ENCODE data around the gene PPFIA2. TPM values are rescaled to one million over a fixed set of nuclear protein-coding genes. Genes with fewer than 3 reads are reported as not detected.

Gene PPFIA2
- total RNA-seq, 1 donor, result 4.9 TPM

DNA sequence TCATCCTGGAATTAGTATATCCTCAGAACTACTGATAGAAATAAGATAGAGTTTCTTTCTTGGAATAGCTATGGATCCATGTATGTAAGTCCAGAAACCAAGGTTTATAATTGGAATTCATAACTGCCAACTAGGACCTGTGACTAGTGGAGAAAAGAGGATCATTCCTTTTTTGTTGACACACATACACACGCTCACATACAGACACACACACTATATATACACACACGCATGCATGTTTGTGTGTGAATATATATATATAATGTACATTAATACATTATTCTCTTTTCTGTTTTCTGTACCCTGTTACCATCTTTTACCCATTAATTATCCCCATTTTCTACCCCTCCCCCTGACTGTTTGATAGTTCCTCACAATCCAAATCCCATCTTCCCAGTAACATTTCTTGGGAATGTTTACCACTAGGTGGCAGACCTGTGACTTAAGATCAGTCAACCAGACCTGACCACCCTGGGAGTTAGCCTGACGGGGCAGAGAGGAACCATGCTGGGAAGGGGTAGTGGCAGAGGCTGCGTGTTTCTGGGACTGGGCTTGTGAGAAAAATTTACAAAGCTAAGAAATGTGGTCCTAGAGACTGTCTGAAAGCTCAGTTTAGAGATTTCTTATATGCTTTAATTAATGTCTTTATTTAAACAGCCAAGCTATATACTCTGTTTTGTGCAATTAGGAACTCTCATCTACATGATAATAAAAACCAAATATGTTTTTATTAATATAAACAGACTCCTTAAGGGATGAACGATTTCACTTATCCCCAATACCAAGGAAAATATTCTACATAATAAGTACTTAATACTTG, 308.0 kb downstream of the PPFIA2 start:
- H3K4me3 ChIP-seq (ENCODE audit: low read depth, low read length), result no peak overlapping the region
- TF ChIP-seq, protein P1, sequence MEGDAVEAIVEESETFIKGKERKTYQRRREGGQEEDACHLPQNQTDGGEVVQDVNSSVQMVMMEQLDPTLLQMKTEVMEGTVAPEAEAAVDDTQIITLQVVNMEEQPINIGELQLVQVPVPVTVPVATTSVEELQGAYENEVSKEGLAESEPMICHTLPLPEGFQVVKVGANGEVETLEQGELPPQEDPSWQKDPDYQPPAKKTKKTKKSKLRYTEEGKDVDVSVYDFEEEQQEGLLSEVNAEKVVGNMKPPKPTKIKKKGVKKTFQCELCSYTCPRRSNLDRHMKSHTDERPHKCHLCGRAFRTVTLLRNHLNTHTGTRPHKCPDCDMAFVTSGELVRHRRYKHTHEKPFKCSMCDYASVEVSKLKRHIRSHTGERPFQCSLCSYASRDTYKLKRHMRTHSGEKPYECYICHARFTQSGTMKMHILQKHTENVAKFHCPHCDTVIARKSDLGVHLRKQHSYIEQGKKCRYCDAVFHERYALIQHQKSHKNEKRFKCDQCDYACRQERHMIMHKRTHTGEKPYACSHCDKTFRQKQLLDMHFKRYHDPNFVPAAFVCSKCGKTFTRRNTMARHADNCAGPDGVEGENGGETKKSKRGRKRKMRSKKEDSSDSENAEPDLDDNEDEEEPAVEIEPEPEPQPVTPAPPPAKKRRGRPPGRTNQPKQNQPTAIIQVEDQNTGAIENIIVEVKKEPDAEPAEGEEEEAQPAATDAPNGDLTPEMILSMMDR (IDR thresholded peaks at IDR 0.05; ENCODE audit: insufficient read depth, low read length), result peak; percentile 61
- DNase-seq (ENCODE audit: low read depth), result peak; percentile 72

DNA sequence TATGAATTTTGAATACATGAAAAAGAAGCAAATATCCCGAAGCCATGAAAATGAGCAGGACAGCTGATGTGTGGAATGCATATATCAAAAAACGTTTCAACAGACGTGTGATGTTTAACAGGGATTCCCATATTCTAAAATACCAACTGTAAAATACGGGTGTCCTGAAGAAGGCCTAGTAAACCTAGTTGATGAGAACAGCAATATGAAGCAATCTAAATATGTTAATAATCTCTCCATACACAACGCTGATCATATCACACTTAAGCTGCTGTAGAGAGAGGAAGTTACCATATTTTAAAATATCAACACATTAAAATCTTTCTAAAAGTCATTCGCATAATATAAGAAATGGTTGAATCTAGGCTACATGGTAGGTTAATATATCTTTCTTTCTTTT, 317.5 kb downstream of the PPFIA2 start:
- no peak overlapping the region for H3K4me3 ChIP-seq (ENCODE audit: low read depth, low read length)
- TF ChIP-seq, protein P1 (IDR thresholded peaks at IDR 0.05; ENCODE audit: insufficient read depth, low read length), result no peak
- DNase-seq (ENCODE audit: low read depth), result no peak

DNA sequence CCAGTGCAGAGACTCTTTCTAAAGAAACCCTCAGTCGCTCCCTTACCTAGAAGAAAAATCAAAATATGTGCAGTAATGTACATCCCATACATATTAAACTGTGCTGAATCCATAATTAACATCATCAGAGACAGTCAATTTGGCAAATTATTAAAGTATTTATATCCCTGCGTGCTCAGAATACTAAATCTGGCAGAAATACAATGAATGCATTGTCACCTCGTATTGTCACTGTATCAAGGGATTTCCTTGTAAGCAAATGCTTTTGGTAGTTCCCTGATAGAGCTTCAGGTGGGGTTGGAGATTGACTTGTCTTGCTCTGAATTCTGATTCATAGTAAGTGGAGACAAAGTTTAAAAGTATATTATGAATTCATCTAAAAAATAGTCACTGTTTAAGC, 319.1 kb downstream of the PPFIA2 start:
- no peak for DNase-seq (ENCODE audit: low read depth)
- TF ChIP-seq, protein P1 (IDR thresholded peaks at IDR 0.05; ENCODE audit: insufficient read depth, low read length), result no peak
- no peak overlapping the region for H3K4me3 ChIP-seq (ENCODE audit: low read depth, low read length)

DNA sequence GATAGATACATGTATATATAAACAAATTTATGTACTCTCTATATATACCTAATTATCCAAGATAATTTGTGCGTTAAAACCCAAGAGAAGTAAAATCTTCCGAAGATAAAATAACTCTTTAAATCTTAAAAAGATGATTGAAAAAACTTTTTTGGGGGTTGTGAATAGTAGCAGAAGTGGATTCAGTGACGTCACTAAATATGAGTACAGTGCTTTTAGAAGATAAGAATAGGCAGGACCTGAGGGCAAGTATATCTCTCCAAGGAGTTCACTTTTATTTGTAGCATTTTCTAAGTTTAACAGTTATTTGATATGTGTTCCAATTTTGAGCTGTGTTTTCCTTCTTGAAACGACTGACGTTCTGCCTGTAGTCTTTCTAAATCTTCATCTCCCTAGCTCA, 319.8 kb downstream of the PPFIA2 start:
- DNase-seq (ENCODE audit: low read depth), result no peak
- TF ChIP-seq, protein P1 (IDR thresholded peaks at IDR 0.05; ENCODE audit: insufficient read depth, low read length), result no peak
- H3K4me3 ChIP-seq (ENCODE audit: low read depth, low read length), result no peak overlapping the region

DNA sequence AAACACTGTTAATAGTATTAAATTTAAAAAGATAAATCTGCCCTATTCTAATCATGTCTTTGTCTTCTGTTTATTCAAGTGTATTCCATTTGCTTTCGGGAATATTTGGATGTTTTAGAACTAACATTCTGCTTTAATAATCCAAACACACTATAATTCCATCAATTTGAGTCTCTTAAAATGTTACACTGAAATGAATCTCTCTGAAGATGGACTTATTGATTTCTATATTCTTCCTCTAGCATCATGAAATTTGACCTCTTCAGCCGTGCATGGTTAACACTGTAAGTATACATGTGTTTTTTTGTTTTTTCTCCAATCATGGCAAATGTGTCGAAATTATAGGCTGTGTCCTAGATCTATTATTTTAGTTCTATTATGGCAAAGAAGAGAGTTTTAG, 342.1 kb downstream of the PPFIA2 start:
- TF ChIP-seq, protein P1 (IDR thresholded peaks at IDR 0.05; ENCODE audit: insufficient read depth, low read length), result no peak

DNA sequence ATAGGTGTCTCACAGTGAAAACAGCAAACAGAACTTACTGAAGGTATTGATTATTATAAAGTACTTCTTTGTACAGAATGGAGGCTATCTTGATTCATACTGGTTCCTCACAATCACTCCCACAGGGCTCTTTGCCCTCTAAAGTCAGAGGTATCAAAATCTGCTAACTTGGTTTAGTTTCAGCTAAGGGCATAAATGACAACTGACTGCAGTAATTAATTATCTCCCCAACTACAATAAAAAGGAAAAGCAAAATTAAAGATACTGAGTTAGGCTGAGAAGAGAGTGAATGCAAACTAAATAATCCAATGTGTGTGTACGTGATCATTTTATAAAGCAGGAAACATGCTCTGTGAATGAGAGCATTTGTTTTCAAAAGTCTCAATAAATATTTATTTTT, 342.6 kb downstream of the PPFIA2 start:
- TF ChIP-seq, protein P1 (IDR thresholded peaks at IDR 0.05; ENCODE audit: insufficient read depth, low read length), result no peak
- H3K4me3 ChIP-seq (ENCODE audit: low read depth, low read length), result no peak overlapping the region
- no peak for DNase-seq (ENCODE audit: low read depth)

More for the DNA sequence above, 342.1 kb downstream of the PPFIA2 start:
- no peak overlapping the region for H3K4me3 ChIP-seq (ENCODE audit: low read depth, low read length)
- DNase-seq (ENCODE audit: low read depth), result no peak

Data from fibroblast of the aortic adventitia (primary cell).